NCI-H2029 treated with DMSO at 0.1 percent for 48 hours (cell line): Measurements from ENCODE around the gene SLC2A4.

Experiments used
- DNase-seq: peaks from one replicate; lab custom pipeline; 2025; lab: John Stamatoyannopoulos, UW

Gene SLC2A4

GRCh38 chr17:7248796-7249195, 32.7 kb upstream of the SLC2A4 start:
- no peak for DNase-seq

GRCh38 chr17:7249214-7249613, 32.3 kb upstream of the SLC2A4 start:
- no peak for DNase-seq

- DNase-seq, result no peak
These were observed 31.7 kb upstream of the SLC2A4 start for GRCh38 chr17:7249830-7250229.

GRCh38 chr17:7250695-7251627, 30.6 kb upstream of the SLC2A4 start:
- no peak for DNase-seq

DNA sequence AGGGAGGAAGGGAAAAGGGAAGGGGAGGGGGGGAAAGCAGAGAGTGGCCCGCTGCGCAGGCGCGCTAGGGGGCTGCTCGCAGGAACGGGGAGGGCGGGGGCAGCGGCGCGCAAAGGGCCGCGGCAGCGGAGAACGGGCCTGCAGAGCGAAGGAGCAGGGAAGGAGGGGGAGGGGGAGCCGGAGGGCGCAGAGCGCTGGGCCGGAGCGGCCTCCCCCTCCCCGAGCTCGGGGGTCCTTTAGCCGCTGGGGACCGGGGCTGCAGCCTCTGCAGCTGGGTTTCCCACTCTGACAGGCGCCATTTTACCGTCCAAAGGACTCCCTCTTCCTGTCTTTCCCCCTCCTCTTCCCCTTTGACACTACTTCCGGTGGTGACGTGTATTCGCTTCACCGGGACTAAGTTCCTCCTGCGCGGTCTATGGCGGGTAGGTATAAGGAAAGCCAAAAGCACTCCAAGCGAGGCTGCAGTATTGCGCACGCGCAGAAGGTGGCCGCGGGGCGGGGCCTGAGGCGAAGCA, 29.8 kb upstream of the SLC2A4 start, which contains the start of gene CTDNEP1:
Gene CTDNEP1 (minus strand): TSS at position 74 of the 515 bp plus-strand sequence. CDS start 438 bp downstream, outside the sequence.
- DNase-seq, result peak; percentile 89

- peak; percentile 50 for DNase-seq
These were observed 29.1 kb upstream of the SLC2A4 start, which contains the start of gene ELP5 for GRCh38 chr17:7252176-7253043. ELP5 (plus strand) TSS chr17:7252215; CDS start chr17:7252551, 336 bp downstream.

GRCh38 chr17:7253082-7253481, 28.4 kb upstream of the SLC2A4 start:
- DNase-seq, result no peak

GRCh38 chr17:7254511-7254910, 27.0 kb upstream of the SLC2A4 start:
- DNase-seq, result no peak

DNA sequence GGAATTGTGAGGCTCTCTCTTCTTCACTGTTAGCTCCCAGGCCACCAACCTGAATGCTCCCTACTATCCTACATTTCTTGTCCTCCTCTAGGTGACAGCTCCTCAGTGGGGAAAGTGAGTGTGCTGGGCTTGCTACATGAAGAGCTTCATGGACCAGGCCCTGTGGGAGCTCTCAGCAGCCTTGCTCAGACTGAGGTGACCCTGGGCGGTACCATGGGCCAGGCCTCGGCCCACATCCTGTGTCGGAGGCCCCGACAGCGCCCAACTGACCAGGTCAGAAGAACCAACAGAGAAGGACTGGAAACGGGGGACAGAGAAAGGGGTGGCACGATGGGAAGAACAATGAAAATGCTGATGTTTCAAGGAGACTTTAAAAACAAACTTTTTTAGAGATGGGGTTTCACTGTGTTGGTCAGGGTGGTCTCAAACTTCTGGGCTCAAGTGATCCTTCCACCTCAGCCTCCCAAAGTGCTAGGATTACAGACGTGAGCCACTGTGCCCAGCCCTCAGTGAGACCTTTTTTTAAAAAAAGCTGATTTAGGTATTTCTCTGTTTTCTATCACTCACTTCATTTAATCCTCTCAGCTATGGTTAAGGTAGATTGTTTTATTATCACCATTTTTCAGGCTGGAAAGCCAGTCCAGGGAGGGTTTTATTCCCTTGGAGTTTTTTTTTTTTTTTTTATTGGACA, 24.6 kb upstream of the SLC2A4 start:
- DNase-seq, result no peak

DNA sequence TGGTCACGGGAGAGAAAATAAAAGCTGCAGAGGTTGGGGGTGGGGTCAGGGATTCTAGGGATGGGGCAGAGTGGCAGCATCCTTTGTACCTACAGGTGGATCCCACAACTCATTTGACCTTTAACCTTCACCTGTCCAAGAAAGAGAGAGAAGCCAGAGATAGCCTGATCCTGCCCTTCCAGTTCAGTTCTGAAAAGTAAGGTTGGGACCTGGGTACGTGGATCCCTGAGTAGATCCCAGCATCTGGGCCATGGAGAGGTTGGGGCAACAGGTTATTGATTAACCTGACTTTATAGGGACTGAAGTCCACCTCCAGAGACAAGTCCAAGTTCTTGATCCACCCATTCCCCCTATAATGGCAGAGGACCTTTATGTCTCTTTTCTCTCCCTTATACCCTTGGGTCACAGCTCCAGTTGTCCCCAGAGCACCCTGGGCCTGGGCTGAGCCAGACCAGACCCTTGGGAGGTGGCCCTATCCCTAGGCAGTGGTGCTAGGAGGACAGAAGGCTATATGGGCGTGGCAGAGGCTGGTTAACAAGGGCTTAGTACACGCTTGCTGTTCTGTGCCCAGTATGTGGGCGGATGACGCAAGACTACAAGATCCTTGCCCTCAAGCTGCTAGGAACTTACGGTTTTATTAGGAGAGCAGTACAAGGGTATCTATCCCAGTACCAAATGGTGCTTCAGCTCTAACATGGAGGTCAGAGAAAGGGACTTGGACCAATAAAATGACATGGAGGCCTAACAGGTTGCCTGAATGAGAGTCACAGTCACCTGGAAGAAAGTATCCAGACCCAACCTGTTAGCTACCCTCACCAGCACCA, 22.6 kb upstream of the SLC2A4 start:
- DNase-seq, result no peak

DNA sequence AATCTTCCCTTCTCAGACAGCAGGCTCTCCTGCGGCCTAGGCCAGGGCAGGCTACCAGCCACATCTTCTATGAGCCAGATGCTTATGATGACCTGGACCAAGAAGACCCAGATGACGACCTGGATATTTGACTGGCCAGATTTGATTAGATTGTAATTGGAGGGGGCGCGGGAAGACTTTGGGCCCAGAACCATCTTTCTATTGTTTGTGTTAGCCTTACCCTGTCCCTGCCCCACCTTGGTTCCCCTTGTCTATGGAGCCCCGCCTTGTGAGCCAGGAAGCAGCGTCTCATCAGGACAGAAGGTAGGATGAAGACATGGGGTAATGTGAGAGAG, 22.0 kb upstream of the SLC2A4 start:
- DNase-seq, result no peak

DNA sequence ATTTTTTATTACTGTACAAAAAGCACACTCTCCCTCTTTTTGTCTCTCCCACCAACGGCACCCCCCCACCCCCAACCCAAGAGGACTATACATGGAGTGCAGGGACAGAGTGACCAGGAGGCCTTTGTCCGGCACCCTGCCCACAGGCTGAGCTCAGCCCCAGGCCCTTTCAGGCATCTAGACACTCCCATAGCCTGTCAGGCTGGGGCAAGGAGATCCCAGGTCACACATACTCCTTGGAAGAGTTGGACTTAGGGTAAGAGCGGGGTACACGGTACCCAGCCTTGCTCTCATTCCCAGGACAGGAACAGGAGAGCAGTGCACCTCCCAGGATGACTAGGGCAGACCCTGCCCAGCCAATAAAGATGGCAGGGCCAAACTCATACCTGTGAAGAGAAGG, 21.4 kb upstream of the SLC2A4 start:
- no peak for DNase-seq

DNA sequence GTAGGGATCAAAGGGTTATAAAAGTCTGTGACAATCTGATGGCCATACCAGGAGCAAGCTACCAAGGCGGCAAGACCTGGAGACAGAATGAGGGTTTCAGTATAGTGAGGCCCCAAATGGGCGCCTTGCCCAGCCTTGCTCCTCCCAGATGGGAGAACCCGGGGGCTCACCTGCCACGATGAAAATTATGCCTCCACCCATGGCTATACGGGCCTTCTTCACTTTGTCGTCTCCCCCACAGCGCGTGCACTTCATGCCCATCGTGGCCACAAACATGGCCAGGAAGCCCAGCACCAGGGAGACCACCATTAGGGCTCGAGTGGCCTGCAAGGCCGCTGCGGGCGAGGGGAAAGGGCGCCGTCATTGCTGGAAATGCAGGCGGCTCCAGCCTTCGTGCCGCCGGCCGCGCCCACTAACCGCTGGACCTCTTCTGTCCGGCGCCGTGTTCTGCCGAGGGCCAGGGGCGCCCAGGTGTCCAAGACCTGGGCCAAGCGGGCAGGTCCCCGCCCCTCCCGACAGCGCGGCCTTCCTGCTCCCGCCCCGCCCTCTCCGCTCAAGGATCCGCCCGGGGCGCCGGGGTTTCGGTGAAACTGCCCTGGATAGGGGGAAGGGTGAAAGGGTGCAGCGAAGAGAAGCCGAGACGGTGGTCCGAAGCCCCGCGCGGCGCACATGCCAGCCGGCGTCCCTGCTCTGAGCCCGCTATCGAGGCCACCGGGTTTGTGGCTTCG, 20.7 kb upstream of the SLC2A4 start:
- no peak for DNase-seq

- no peak for DNase-seq
These were observed 19.9 kb upstream of the SLC2A4 start for GRCh38 chr17:7261379-7262191.

GRCh38 chr17:7262192-7262934, 19.2 kb upstream of the SLC2A4 start, which contains the start of gene CLDN7:
CLDN7 (minus strand) TSS chr17:7262478; CDS start chr17:7262043, 435 bp downstream.
- peak; percentile 31 for DNase-seq

- no peak for DNase-seq
These were observed 18.4 kb upstream of the SLC2A4 start for GRCh38 chr17:7262935-7263800.

- DNase-seq, result no peak
These were observed 17.8 kb upstream of the SLC2A4 start for GRCh38 chr17:7263801-7264078.

DNA sequence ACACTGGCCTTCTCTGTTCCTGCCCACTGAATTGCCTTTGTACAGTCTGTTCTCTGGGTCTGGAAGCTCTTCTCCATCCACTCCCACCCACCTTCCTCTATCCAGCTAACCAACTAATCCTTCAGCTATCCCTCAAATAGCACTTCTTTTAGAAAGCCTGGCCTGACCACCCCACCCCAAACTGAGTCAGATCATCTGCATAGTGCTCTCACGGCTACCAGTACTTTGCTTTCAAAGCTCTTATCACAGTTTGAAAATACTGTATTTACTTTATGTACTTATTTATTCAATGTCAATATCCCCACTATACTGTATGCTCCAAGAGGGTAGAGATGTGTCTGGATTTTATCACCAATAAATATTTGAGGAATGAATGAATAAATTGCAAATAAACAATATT, 14.7 kb upstream of the SLC2A4 start:
- no peak for DNase-seq
